IMR-90 (cell line): ENCODE results near the gene KRTAP4-9. TPM values are rescaled to one million over a fixed set of nuclear protein-coding genes. Genes with fewer than 3 reads are reported as not detected.
"Not testable (repeated sequence)": the region's sequence is repeated elsewhere in the genome, so short reads cannot be mapped to it uniquely, and the experiment has no call there.

Experiments
- ATAC-seq: fragments of 200-7000 bp; cut with Tn5 transposase; 2 replicates; pipeline ENCODE4 v1.9.1; 2020; ENCODE audit warnings: low read depth, mild to moderate bottlenecking, moderate library complexity
- BruUV-seq: library from RNA; stranded (reverse); fragments of 400-500 nt; replicated peaks from 2 replicates; lab custom pipeline; 2021; lab: Mats Ljungman, UMichigan
- CTCF ChIA-PET: fragments of 300-600 bp; formaldehyde crosslinking; extraction: SDS; loops from one replicate; lab custom pipeline; 2021; ENCODE audit warnings: antibody characterized with exemption; lab: Yijun Ruan, JAX
- POLR2A ChIA-PET: fragments of 300-600 bp; sonication (Branson Sonifier 250); formaldehyde crosslinking; loops from one replicate; lab custom pipeline; 2022; ENCODE audit warnings: antibody characterized with exemption; ENCODE audit not compliant: unreplicated experiment; lab: Charles Lee
- DNase-seq: peaks from one replicate; pipeline ENCODE4 v3.0.0; 2013
- H2AFZ ChIP-seq: replicated peaks from 2 replicates; pipeline ENCODE3; 2013; ENCODE audit warnings: low read length, mild to moderate bottlenecking; ENCODE audit not compliant: poor library complexity
- H2AK5ac ChIP-seq: 2 replicates; pipeline ENCODE4 v1.6.1; 2013; ENCODE audit warnings: low read depth, low read length, inconsistent platforms
- H2AK9ac ChIP-seq: replicated peaks from 2 replicates; pipeline ENCODE3; 2013; ENCODE audit warnings: mild to moderate bottlenecking, low read depth, low read length, moderate library complexity; ENCODE audit not compliant: poor library complexity
- H2BK120ac ChIP-seq: 2 replicates; pipeline ENCODE4 v1.6.1; 2013; ENCODE audit warnings: low read depth, low read length, inconsistent platforms
- H2BK15ac ChIP-seq: 3 replicates; pipeline ENCODE4 v1.6.1; 2013; ENCODE audit warnings: low read depth, low read length, inconsistent platforms
- H2BK20ac ChIP-seq: 2 replicates; pipeline ENCODE4 v1.6.1; 2013; ENCODE audit warnings: low read depth, mild to moderate bottlenecking, inconsistent platforms, low read length, moderate library complexity
- H2BK5ac ChIP-seq: 2 replicates; pipeline ENCODE4 v1.6.1; 2013; ENCODE audit warnings: mild to moderate bottlenecking, low read depth, low read length, inconsistent platforms; ENCODE audit not compliant: poor library complexity, severe bottlenecking
- H3K14ac ChIP-seq: replicated peaks from 2 replicates; pipeline ENCODE4 v1.6.1; 2013; ENCODE audit warnings: low read depth, low read length, inconsistent platforms
- H3K18ac ChIP-seq: 2 replicates; pipeline ENCODE4 v1.6.1; 2013; ENCODE audit warnings: low read depth, low read length, control low read depth
- H3K23ac ChIP-seq: 2 replicates; pipeline ENCODE4 v1.6.1; 2013; ENCODE audit warnings: low read depth, low read length, inconsistent platforms
- H3K27ac ChIP-seq: 2 replicates; pipeline ENCODE4 v1.5.1; 2013; ENCODE audit warnings: mild to moderate bottlenecking, control low read depth, low read length; ENCODE audit not compliant: insufficient read depth
- H3K27me3 ChIP-seq: 2 replicates; pipeline ENCODE4 v1.6.1; 2013; ENCODE audit warnings: low read length; ENCODE audit not compliant: control insufficient read depth, insufficient read depth
- H3K36me3 ChIP-seq: 2 replicates; pipeline ENCODE4 v1.6.1; 2013; ENCODE audit warnings: low read length, mixed read lengths; ENCODE audit not compliant: control insufficient read depth, insufficient read depth
- H3K4ac ChIP-seq: 2 replicates; pipeline ENCODE4 v1.6.1; 2013; ENCODE audit warnings: low read depth, low read length, inconsistent platforms
- H3K4me1 ChIP-seq: 2 replicates; pipeline ENCODE4 v1.6.1; 2013; ENCODE audit warnings: low read length, mixed read lengths; ENCODE audit not compliant: control insufficient read depth, insufficient read depth
- H3K4me2 ChIP-seq: 2 replicates; pipeline ENCODE4 v1.6.1; 2013; ENCODE audit warnings: low read depth, mild to moderate bottlenecking, control low read depth, low read length, moderate library complexity
- H3K4me3 ChIP-seq: 2 replicates; pipeline ENCODE4 v1.5.1; 2013; ENCODE audit warnings: low read depth, mild to moderate bottlenecking, control low read depth, low read length, moderate library complexity; ENCODE audit not compliant: insufficient read depth
- H3K56ac ChIP-seq: 2 replicates; pipeline ENCODE4 v1.6.1; 2013; ENCODE audit warnings: low read length, inconsistent platforms; ENCODE audit not compliant: insufficient read depth; ENCODE audit errors: extremely low read depth
- H3K79me1 ChIP-seq, 2 experiments: 2 replicates each; pipeline ENCODE4 v1.6.1; 2013; ENCODE audit warnings: low read length in 2 of 2, inconsistent platforms in 1 of 2, low read depth in 1 of 2
- H3K9ac ChIP-seq: 2 replicates; pipeline ENCODE4 v1.6.1; 2013; ENCODE audit warnings: low read depth, low read length, control low read depth
- H3K9me1 ChIP-seq: 2 replicates; pipeline ENCODE4 v1.6.1; 2013; ENCODE audit warnings: low read length, inconsistent platforms; ENCODE audit not compliant: insufficient read depth
- H3K9me3 ChIP-seq: 2 replicates; pipeline ENCODE4 v1.6.1; 2013; ENCODE audit warnings: low read length; ENCODE audit not compliant: control insufficient read depth, insufficient read depth
- H4K20me1 ChIP-seq: 2 replicates; pipeline ENCODE4 v1.6.1; 2013; ENCODE audit warnings: low read length, inconsistent platforms; ENCODE audit not compliant: insufficient read depth
- H4K5ac ChIP-seq: 2 replicates; pipeline ENCODE4 v1.6.1; 2013; ENCODE audit warnings: mild to moderate bottlenecking, low read depth, low read length, control low read depth
- H4K8ac ChIP-seq, 2 experiments: 2 replicates each; pipeline ENCODE4 v1.6.1; 2013; ENCODE audit warnings: low read depth in 2 of 2, low read length in 2 of 2, control low read depth in 1 of 2, inconsistent platforms in 1 of 2
- H4K91ac ChIP-seq: 2 replicates; pipeline ENCODE4 v1.6.1; 2013; ENCODE audit warnings: low read depth, low read length, inconsistent platforms; ENCODE audit not compliant: insufficient read depth
- WGBS, 2 experiments: methylation state at CpG; one replicate each; pipeline versions ENCODE4 v1.1.5 to v1.1.7; 2013; ENCODE audit warnings: missing lambda C conversion rate in 2 of 2; ENCODE audit not compliant: insufficient read length in 1 of 2; ENCODE audit errors: extremely low coverage in 2 of 2; 5-methylcytosine and 5-hydroxymethylcytosine counted together
- dilution Hi-C: fragments of 300-500 bp; cut with HindIII; formaldehyde crosslinking; loops from one replicate; pipeline ENCODE4 v1.14.3; 2018; ENCODE audit warnings: low sequenced_read_pairs; ENCODE audit not compliant: unreplicated experiment
- in situ Hi-C: fragments of 300-500 bp; cut with MboI; formaldehyde crosslinking; loops from 3 replicates; pipeline ENCODE4 v1.14.3; 2019; ENCODE audit warnings: low sequenced_read_pairs, inconsistent platforms, mixed read lengths
- intact Hi-C: fragments of 100-400 bp; cut with micrococcal nuclease; formaldehyde crosslinking; loops from 2 replicates; pipeline ENCODE4 v1.10.0; 2022
- polyA plus RNA-seq, 3 experiments: library from polyadenylated mRNA; depleted of rRNA; stranded (reverse); fragments of >200 nt; gene quantifications; 2 replicates each; pipeline ENCODE4 v1.2.3, GENCODE V29; 2012; ENCODE audit warnings: low replicate concordance in 1 of 3
- total RNA-seq: library from RNA; depleted of rRNA; stranded (reverse); fragments of >200 nt; gene quantifications from 2 replicates; pipeline ENCODE4 v1.2.3, GENCODE V29; 2012

Gene KRTAP4-9
- total and polyA plus RNA-seq, 2 of the 4 experiments (the other 2 are of a cell fraction): 0.24 TPM; not detected in 1

GRCh38 chr17:41084100-41084856 is 20.9 kb upstream of the KRTAP4-9 start, which contains the start of gene KRTAP4-7:
TSS of gene KRTAP4-7 (plus strand) at chr17:41084150. CDS start at chr17:41084207, 57 bp downstream.
- ATAC-seq, H3K27ac ChIP-seq, DNase-seq, intact Hi-C loops, POLR2A ChIA-PET, in situ Hi-C loops, H3K27me3 ChIP-seq, BruUV-seq, H2AFZ ChIP-seq, H3K79me1 ChIP-seq, H3K9me3 ChIP-seq, dilution Hi-C loops, H2AK9ac ChIP-seq, H3K36me3 ChIP-seq, H3K9me1 ChIP-seq, H3K4me1 ChIP-seq, H4K20me1 ChIP-seq, H3K9ac ChIP-seq, H3K4me3 ChIP-seq: not testable (repeated sequence)
- Histone ChIP-seq H4K8ac (peak within 1 kb of the TSS; percentile 74 to 79), H3K23ac (peak within 1 kb of the TSS; percentile 45; the same call in 1 of the 2 replicates), H3K4me2 (peak within 1 kb of the TSS; percentile 59; the same call in 1 of the 2 replicates), H2AK5ac (peak within 1 kb of the TSS; percentile 96), H2BK5ac (peak within 1 kb of the TSS; percentile 95), H3K18ac (peak within 1 kb of the TSS; percentile 69; the same call in 1 of the 2 replicates), H2BK20ac (peak within 1 kb of the TSS; percentile 85), H2BK15ac (peak within 1 kb of the TSS; percentile 90; the same call in 2 of the 3 replicates), H4K91ac (peak within 1 kb of the TSS; percentile 89), H3K56ac (peak within 1 kb of the TSS; percentile 11; the same call in 1 of the 2 replicates), H4K5ac (peak within 1 kb of the TSS; percentile 42; the same call in 1 of the 2 replicates), H3K14ac (peak within 1 kb of the TSS; percentile 72), H2BK120ac (peak within 1 kb of the TSS; percentile 93), H3K4ac (peak within 1 kb of the TSS; percentile 88)
- WGBS, 2 experiments: 60% methylated on average over 1 of the region's 14 CpGs; no CpG with 5 or more reads in 1 of the 2 experiments
- CTCF ChIA-PET: interaction anchor here (0.6 kb wide), 1 partner anchor 10 kb away, joined by 4 read pairs; no protein-coding TSS in a partner anchor

DNA sequence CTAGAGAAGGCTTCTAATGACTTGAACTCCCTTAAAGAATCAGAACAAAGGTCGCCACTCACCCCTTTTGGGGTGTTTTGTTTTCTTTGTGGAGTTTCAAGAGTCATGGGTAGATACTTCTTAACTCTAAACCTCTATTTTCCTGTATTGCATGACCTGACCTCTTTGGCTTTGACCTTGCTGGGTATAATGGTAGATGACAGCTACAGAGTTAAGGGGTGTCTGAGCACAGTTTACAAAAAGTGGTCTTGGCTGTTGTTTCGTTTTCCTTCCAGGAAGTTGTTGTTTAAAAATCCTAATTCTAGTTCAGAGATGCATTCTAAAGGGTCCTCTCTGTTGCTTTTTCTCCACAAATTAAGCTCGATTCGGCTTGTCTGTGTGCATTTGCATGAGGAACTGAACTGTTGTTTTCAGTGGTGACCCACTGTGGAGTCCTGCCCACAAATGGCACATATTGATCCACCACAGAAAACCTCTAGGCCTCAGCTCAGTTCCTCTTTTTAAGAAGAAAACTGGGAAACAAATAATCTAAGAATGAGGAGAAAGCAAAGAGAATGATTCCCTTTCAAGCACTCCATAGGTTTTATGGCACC is 16.3 kb upstream of the KRTAP4-9 start:
- H4K20me1 ChIP-seq, H4K5ac ChIP-seq, H3K4me2 ChIP-seq, H2BK20ac ChIP-seq, BruUV-seq, H3K9ac ChIP-seq, H3K36me3 ChIP-seq, H3K23ac ChIP-seq, H4K8ac ChIP-seq, H3K27me3 ChIP-seq, H3K4me1 ChIP-seq, H2BK15ac ChIP-seq, ATAC-seq, dilution Hi-C loops, H2AK9ac ChIP-seq, CTCF ChIA-PET, H3K56ac ChIP-seq, H3K18ac ChIP-seq, H3K9me3 ChIP-seq, H2BK120ac ChIP-seq, in situ Hi-C loops, H3K9me1 ChIP-seq, H3K79me1 ChIP-seq, DNase-seq, H2AK5ac ChIP-seq, H2BK5ac ChIP-seq, H2AFZ ChIP-seq, POLR2A ChIA-PET, H3K4me3 ChIP-seq, intact Hi-C loops, H4K91ac ChIP-seq, H3K27ac ChIP-seq, H3K14ac ChIP-seq, H3K4ac ChIP-seq: not testable (repeated sequence)
- WGBS, 2 experiments: no CpG with 5 or more reads among the region's 4 CpGs
